Measurements from ENCODE around the gene C10orf53.
"Not testable (repeated sequence)": the region's sequence is repeated elsewhere in the genome, so short reads cannot be mapped to it uniquely, and the experiment has no call there.

The C10orf53 gene

GRCh38 chr10:49688920-49689319 is 9.5 kb downstream of the C10orf53 start:
- no peak for DNase-seq

GRCh38 chr10:49689882-49690510 is 10.5 kb downstream of the C10orf53 start:
- DNase-seq: no peak

- no peak for DNase-seq
These were observed 11.4 kb downstream of the C10orf53 start for GRCh38 chr10:49690698-49691356.

GRCh38 chr10:49691588-49691987 is 12.1 kb downstream of the C10orf53 start:
- DNase-seq: no peak

GRCh38 chr10:49694466-49694865 is 15.0 kb downstream of the C10orf53 start:
- DNase-seq: no peak

DNA sequence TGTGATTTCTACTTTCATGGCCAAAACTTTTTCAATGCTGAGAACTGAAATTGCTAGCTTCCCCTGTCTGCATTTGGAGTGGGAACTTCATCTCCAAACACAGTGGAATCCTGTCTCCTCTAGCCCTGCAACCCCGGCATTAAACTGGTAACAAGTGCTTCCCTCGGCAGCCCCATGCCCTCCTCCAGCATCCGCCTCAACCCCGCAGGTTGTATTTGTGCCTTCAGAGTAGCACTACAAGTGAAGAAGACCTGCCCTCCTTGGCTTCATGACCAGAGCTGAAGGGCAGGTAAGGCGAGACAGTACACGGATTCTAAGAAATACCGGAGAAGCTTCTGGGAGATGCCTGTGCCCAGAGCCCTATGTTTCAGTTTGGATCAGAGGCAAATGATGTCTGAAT is 16.9 kb downstream of the C10orf53 start:
- no peak for DNase-seq

- no peak for DNase-seq
These were observed 19.2 kb downstream of the C10orf53 start for GRCh38 chr10:49698679-49699078.

GRCh38 chr10:49700211-49700610 is 20.8 kb downstream of the C10orf53 start:
- no peak for DNase-seq

DNA sequence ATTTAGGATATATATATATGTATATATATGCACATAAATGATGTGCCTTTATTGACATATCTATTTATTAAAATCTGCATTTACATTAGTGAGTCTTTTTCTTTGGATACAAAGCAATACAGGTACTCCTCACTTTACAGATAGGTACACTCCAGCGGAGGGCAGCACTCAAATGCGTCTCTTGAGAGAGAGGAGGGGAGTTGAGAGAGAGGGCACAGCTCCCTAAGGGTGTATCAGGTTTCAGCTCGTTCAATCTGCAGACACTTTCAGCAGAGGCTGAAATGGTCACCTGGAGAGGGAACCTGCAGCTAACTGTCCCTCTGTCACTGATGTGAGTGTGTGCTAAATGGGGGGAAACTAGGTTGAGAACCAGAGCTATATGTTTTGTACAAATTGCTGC is 21.5 kb downstream of the C10orf53 start:
- no peak for DNase-seq

GRCh38 chr10:49707585-49707984 is 28.1 kb downstream of the C10orf53 start:
- DNase-seq: no peak

- DNase-seq: no peak
These were observed 30.5 kb downstream of the C10orf53 start for GRCh38 chr10:49709934-49710333.

- no peak for DNase-seq
These were observed 31.5 kb downstream of the C10orf53 start for GRCh38 chr10:49710966-49711365.

- DNase-seq: no peak
These were observed 32.0 kb downstream of the C10orf53 start for GRCh38 chr10:49711481-49711880.

DNA sequence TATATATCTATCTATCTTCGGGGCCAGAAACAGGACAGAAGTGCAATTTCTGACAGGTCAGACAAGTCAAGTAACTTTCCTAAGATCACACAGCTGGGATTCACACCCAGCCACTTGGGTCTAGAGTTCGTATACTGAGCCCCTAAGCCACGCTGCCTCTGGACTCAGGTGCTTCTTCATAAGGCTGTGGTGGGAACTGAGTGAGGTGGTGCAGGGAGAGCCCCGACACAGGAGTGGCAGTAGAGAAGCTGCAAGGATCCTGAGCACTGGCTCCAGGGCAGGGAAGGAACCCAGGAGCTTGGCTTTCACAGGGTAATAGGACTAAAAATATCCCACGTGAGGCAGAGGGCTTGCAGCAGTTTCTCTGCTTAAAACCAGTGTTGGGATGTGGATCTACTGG is 33.8 kb downstream of the C10orf53 start:
- DNase-seq: no peak

GRCh38 chr10:49715157-49715556 is 35.7 kb downstream of the C10orf53 start:
- DNase-seq: not testable (repeated sequence)

DNA sequence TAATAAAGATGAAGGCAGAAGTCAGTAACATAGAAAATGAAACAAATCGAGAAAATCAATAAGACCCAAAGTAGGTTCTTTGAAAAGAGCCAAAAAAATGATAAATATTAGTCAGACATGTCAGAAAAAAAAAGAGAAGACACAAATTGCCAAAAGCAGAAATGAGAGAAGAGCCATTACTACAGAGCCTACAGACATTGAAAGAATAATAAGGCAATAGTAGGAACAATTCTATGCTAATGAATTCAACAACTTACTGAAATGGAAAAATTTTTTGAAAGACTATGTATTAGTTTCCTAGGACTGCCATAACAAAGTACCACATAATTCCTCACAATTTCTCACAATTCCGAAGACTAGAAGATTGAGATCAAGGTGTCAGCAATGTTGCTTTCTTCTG is 47.1 kb downstream of the C10orf53 start:
- DNase-seq: no peak

GRCh38 chr10:49733866-49734265 is 54.4 kb downstream of the C10orf53 start:
- no peak for DNase-seq

DNA sequence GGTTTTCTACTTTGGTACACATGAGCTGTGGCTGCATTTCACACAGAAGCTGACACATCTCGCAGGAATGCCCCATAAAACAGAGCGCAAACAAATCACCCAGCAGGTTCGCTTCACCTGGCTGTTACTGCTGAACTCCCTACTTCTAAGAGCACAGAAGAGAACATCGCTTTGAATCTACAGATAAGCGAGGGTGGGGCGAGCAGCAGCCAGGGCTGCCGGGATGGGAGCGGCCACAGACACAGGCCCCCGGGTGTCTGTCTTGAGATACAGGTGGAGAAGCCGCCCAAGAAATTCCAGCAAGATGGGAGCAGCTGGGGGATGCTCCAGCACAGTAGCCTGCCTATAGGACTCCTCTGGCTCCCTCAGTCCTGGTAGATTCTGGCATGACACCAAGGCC is 55.2 kb downstream of the C10orf53 start:
- no peak for DNase-seq

DNA sequence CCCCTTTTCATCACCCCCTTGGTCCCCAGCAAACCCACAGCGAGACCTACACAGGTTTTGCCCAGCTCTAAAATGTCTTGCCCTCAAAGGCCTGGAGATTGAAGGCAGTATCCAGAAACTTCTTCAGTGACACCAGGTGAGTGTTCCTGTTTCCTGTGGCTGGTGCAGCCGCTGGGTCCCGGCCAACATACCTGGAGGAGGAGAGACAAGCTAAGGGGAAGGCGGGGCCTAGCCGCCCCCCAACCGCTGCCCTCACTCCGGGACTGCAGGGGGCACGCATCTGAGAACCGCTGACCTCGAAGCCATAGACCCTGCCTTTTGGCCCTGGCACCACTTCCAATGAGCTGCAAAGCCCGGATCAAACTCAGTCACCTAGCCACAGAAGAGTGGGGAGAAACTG is 55.7 kb downstream of the C10orf53 start:
- no peak for DNase-seq

DNA sequence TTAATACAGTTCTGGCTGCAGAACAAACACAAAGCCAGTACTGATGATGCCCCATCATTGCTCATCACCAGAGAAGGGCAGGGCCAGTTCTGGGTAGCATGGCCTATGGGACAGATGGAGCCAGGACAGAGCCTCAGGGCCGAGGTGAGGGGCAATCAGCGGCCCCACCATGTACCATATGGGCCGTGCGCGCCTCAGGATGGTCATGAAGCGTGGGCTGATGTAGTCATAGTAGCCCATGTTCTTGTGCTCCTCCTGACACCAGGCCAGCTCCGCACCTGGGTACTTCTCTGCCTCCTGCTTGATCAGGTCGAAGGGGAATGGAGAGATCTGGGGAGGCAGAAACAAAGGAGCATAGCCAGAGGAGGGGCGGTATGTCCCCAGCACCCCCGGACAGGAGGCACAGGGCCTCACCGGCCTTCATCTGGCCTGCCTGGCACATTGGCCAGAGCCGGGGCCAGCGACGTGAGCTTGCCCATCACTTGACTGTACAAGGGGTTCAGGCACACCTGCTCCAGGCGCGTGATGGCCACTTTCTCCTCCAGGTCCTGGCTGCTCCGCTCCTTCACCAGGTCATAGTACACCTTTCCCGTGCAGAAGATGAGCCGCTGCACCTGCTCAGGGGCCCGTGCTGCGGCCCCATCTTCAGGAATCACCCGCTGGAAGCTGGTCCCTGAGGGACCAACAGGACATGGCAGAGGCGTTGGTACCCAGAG is 56.6 kb downstream of the C10orf53 start:
- no peak for DNase-seq

DNA sequence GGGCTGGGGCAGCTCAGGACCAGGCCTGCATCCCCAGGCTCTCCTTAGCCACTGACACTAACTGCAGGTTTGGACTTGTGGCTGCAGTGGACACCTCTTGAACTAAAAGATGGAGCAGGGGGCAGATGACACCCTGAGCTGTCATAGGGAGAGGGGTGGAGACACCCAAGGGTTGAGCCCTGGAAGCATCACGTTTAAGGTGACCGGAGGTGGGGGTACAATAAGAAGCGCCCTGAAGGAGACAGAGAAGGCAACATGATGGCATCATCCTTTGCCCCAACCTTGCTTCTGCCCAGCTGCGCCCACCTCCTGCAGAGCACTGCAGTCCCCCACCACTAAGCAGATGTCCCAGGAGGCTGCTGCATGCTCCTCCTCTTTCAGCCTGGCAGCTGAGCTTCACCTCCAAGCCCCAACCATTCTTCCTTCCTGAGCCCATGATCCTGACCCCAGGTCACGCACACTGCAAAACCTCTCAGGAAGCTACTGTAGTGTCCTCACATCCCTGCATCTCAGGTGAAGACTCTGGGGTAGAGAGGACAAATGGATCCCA is 57.2 kb downstream of the C10orf53 start:
- DNase-seq: no peak

- DNase-seq: no peak
These were observed 58.2 kb downstream of the C10orf53 start for GRCh38 chr10:49737474-49738201.

Measured in NCI-H1694 treated with DMSO at 0.1 percent for 48 hours (cell line).